ENCODE results near the gene SLC25A23.
A peak's percentile ranks its signal among the peaks of the same experiment; 100 is the strongest.

DNA sequence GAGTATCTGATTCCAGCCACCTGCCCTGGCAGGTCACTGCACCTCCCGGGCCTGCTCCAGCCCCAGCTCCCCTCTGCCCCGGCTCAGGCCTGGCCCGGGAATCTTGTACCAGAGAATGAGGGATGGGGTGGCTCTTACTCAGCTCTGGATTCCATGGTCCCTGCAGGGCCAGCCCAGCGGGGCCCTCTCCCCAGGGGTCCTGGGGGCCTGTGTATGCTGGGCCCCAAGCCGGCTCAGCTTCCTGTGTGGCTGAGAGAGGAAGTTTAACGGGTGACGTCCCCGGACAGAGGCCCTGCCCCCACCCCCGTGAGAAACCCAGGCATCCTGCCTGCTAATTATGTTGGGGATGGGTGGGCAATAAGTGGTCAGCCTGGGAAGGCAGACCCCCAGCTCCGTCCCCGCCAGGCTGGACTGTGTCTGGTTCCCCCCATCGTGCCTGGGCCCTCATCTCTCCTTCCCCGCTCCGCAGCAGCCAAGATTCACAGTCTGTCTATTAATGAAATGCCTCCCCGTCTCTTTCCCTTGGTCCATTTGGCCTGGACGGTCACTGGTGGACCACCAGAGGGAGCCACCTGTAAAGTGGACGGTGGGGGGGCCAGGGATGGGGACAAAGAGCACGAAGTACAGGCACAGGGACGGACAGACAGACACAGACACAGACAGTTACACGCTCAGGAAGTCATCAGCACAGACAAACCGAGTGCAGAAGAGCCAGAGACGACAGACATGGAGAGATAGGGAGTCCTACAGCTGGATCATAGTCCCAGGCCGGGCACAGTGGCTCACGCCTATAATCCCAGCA, 22.1 kb upstream of the SLC25A23 start, which contains the start of gene DENND1C:
- TF ChIP-seq CTCF (IDR thresholded peaks at IDR 0.05; ENCODE audit: low read depth, low read length, missing input control) (peak; percentile 41), YY1 (IDR thresholded peaks at IDR 0.05) (no peak), SP1 (IDR thresholded peaks at IDR 0.05) (no peak), RAD21 (IDR thresholded peaks at IDR 0.05) (peak; percentile 18 to 71), JUND (IDR thresholded peaks at IDR 0.05) (no peak), GABPA (IDR thresholded peaks at IDR 0.05 in 1 of 2, conservative IDR thresholded peaks at IDR 0.05 in 1 of 2) (no peak), EGR1 (IDR thresholded peaks at IDR 0.05; ENCODE audit: low read depth in 2 of 2) (no peak), REST (IDR thresholded peaks at IDR 0.05) (no peak), HNF4G (IDR thresholded peaks at IDR 0.05) (no peak), ATF3 (IDR thresholded peaks at IDR 0.05) (no peak), MAX (IDR thresholded peaks at IDR 0.05) (no peak), HNF4A (conservative IDR thresholded peaks at IDR 0.05) (no peak), TAF1 (conservative IDR thresholded peaks at IDR 0.05) (no peak)
- TF ChIP-seq, protein P1, sequence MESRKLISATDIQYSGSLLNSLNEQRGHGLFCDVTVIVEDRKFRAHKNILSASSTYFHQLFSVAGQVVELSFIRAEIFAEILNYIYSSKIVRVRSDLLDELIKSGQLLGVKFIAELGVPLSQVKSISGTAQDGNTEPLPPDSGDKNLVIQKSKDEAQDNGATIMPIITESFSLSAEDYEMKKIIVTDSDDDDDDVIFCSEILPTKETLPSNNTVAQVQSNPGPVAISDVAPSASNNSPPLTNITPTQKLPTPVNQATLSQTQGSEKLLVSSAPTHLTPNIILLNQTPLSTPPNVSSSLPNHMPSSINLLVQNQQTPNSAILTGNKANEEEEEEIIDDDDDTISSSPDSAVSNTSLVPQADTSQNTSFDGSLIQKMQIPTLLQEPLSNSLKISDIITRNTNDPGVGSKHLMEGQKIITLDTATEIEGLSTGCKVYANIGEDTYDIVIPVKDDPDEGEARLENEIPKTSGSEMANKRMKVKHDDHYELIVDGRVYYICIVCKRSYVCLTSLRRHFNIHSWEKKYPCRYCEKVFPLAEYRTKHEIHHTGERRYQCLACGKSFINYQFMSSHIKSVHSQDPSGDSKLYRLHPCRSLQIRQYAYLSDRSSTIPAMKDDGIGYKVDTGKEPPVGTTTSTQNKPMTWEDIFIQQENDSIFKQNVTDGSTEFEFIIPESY (IDR thresholded peaks at IDR 0.05), result no peak
